Neural cell (in vitro differentiated cells): ENCODE data around the gene BICRAL. TPM values are rescaled to one million over a fixed set of nuclear protein-coding genes. Genes with fewer than 3 reads are reported as not detected.

Source experiments
- H2AFZ ChIP-seq: fragments of 200-600, 300-800 bp; sonication (generic), shearing (Covaris generic); 2 replicates; pipeline ENCODE4 v1.6.0; 2014; ENCODE audit warnings: low read depth, mild to moderate bottlenecking, antibody characterized with exemption, low read length, moderate library complexity
- H3F3A ChIP-seq: fragments of 200-600 bp; shearing (Covaris generic); 2 replicates; pipeline ENCODE4 v1.6.1; 2016; ENCODE audit warnings: mild to moderate bottlenecking, moderate library complexity, mixed read lengths, antibody characterized with exemption, low read length; ENCODE audit not compliant: insufficient read depth, poor library complexity, severe bottlenecking
- H3K27ac ChIP-seq: fragments of 200-600, 300-800 bp; sonication (generic), shearing (Covaris generic); 2 replicates; pipeline ENCODE4 v1.5.1; 2014; ENCODE audit warnings: mild to moderate bottlenecking, low read length, moderate library complexity
- H3K27me3 ChIP-seq: fragments of 300-800, 200-600 bp; sonication (generic), shearing (Covaris generic); 2 replicates; pipeline ENCODE4 v1.6.0; 2014; ENCODE audit warnings: mild to moderate bottlenecking, low read depth, low read length, moderate library complexity; ENCODE audit not compliant: insufficient read depth
- H3K36me3 ChIP-seq: fragments of 300-800, 200-600 bp; sonication (generic), shearing (Covaris generic); 2 replicates; pipeline ENCODE4 v1.5.1; 2014; ENCODE audit warnings: mild to moderate bottlenecking, antibody characterized with exemption, low read length, moderate library complexity; ENCODE audit not compliant: insufficient read depth
- H3K4me2 ChIP-seq: fragments of 300-800, 200-600 bp; sonication (generic), shearing (Covaris generic); 2 replicates; pipeline ENCODE4 v1.6.0; 2014; ENCODE audit warnings: mild to moderate bottlenecking, low read length
- H3K4me3 ChIP-seq: fragments of 300-800, 200-600 bp; sonication (generic), shearing (Covaris generic); 2 replicates; pipeline ENCODE4 v1.5.1; 2014; ENCODE audit warnings: mild to moderate bottlenecking, low read length, moderate library complexity
- H3K79me2 ChIP-seq: fragments of 200-600 bp; shearing (Covaris generic); replicated peaks from 2 replicates; pipeline ENCODE4 v1.6.0; 2014; ENCODE audit warnings: mild to moderate bottlenecking, low read length, moderate library complexity; ENCODE audit not compliant: insufficient read depth
- H3K9ac ChIP-seq: fragments of 300-800, 200-600 bp; sonication (generic), shearing (Covaris generic); 2 replicates; pipeline ENCODE4 v1.6.1; 2016; ENCODE audit warnings: mild to moderate bottlenecking, low read length, mixed read lengths
- H3K9me2 ChIP-seq: fragments of 200-600 bp; shearing (Covaris generic); 2 replicates; pipeline ENCODE4 v1.6.1; 2016; ENCODE audit warnings: mild to moderate bottlenecking, low read length, mixed read lengths; ENCODE audit not compliant: insufficient read depth
- H3K9me3 ChIP-seq: fragments of 200-600, 300-800 bp; sonication (generic), shearing (Covaris generic); 2 replicates; pipeline ENCODE4 v1.6.1; 2016; ENCODE audit warnings: mild to moderate bottlenecking, mixed run types, low read length, moderate library complexity, mixed read lengths
- H4K20me1 ChIP-seq: fragments of 200-600 bp; shearing (Covaris generic); 2 replicates; pipeline ENCODE4 v1.6.1; 2016; ENCODE audit warnings: mild to moderate bottlenecking, mixed run types; ENCODE audit not compliant: insufficient read depth
- EP300 ChIP-seq: fragments of 450-650 bp; conservative IDR thresholded peaks from 2 replicates; pipeline ENCODE4 v1.6.1; 2014; ENCODE audit warnings: antibody characterized with exemption, mild to moderate bottlenecking, moderate library complexity; ENCODE audit not compliant: poor library complexity, severe bottlenecking
- EZH2 ChIP-seq: fragments of 200-600, 300-800 bp; shearing (Covaris generic), sonication (generic); IDR thresholded peaks from 2 replicates; pipeline ENCODE4 v1.6.1; 2014; ENCODE audit warnings: antibody characterized with exemption, low read length, borderline replicate concordance, mild to moderate bottlenecking; ENCODE audit not compliant: insufficient read depth, poor library complexity, severe bottlenecking
- MXI1 ChIP-seq: fragments of 450-650 bp; conservative IDR thresholded peaks from 2 replicates; pipeline ENCODE4 v1.6.1; 2014; ENCODE audit warnings: antibody characterized with exemption, mild to moderate bottlenecking; ENCODE audit not compliant: poor library complexity, severe bottlenecking
- POLR2AphosphoS5 ChIP-seq: IDR thresholded peaks from 2 replicates; pipeline ENCODE4 v1.6.1; 2012
- RAD21 ChIP-seq: fragments of 450-650 bp; conservative IDR thresholded peaks from 2 replicates; pipeline ENCODE4 v1.6.1; 2014; ENCODE audit warnings: antibody characterized with exemption, mild to moderate bottlenecking, moderate library complexity
- REST ChIP-seq: IDR thresholded peaks from 2 replicates; pipeline ENCODE4 v1.6.1; 2012; ENCODE audit warnings: borderline replicate concordance
- SMC3 ChIP-seq: fragments of 450-650 bp; conservative IDR thresholded peaks from 2 replicates; pipeline ENCODE4 v1.6.1; 2014; ENCODE audit warnings: antibody characterized with exemption, mild to moderate bottlenecking, moderate library complexity; ENCODE audit not compliant: poor library complexity
- TAF1 ChIP-seq: IDR thresholded peaks from 2 replicates; pipeline ENCODE4 v1.6.1; 2012; ENCODE audit warnings: low read depth
- polyA plus RNA-seq: library from polyadenylated mRNA; depleted of rRNA; stranded (reverse); fragments of >200 nt; gene quantifications from 2 replicates; pipeline ENCODE4 v1.2.3, GENCODE V29; 2014
- TF ChIP-seq, protein P1 (sequence below): fragments of 450-650 bp; IDR thresholded peaks from 2 replicates; pipeline ENCODE4 v1.5.1; 2014; ENCODE audit warnings: antibody characterized with exemption, mild to moderate bottlenecking, moderate library complexity; ENCODE audit not compliant: poor library complexity, severe bottlenecking

Gene BICRAL
- polyA plus RNA-seq, 1 donor from 2014 or later = 6.7 TPM

DNA sequence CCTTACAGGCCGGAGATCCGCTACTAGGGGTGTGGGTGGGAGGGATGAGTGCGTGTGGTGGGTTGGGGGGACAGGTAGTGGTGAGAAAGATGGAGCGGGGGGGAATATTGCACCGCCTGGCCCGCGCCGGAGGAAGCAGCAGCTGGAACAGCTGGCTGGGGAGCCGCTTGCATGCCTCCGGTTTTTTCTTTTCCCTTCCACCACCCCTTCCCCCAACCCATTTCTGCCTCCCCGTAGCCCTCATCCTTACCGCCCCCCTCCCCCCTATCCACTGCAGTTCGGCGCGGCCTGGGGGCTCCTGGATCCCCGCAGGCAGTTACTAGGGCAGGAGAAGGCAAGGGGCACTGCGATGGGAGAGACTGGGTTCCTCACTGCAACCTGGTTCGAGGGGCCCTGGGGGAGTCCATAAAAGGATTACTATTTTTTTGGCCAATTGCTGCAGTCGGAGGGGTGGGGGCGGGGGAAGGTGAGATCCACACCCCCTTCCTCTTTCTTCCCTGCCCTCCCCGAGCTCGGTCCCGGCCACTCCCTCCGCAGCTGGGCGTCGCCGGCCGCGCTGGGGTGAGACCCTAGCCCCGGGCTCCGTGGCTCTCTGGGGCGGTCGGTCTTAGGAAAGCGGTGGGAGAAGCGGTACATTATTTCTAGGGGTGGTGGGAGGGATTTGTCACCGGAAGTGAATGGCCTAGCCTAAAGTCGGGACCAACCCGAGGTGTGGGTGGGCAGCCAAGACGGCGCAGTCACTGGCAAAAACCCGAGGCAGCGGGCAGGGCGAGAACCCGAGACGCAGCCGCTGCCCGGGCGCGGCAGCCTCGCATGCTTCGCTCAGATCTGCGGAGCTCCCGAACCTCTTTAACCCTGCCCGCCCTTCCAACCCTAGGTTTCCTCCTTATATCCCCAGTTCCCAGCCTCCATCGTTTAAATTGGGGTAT lies 35.1 kb upstream of the BICRAL start:
- Histone ChIP-seq H3K9ac (peak overlapping the region; percentile 96), H3K36me3 (no peaks in the 10 kb centered on the region), H4K20me1 (no peaks in the 10 kb centered on the region), H3F3A (peaks cover 18% of the 10 kb centered on the region), H3K27ac (peak overlapping the region; percentile 97), H3K27me3 (no peaks in the 10 kb centered on the region), H3K4me2 (peak overlapping the region; percentile 88), H2AFZ (peak overlapping the region; percentile 48), H3K9me2 (no peaks in the 10 kb centered on the region), H3K79me2 (peaks cover 23% of the 10 kb centered on the region), H3K4me3 (peak overlapping the region; percentile 98), H3K9me3 (no peaks in the 10 kb centered on the region)
- no peak for TF ChIP-seq TAF1
- TF ChIP-seq POLR2AphosphoS5 = peak; percentile 90
- TF ChIP-seq EP300 = peak; percentile 12
- no peak for TF ChIP-seq MXI1
- TF ChIP-seq, protein P1, sequence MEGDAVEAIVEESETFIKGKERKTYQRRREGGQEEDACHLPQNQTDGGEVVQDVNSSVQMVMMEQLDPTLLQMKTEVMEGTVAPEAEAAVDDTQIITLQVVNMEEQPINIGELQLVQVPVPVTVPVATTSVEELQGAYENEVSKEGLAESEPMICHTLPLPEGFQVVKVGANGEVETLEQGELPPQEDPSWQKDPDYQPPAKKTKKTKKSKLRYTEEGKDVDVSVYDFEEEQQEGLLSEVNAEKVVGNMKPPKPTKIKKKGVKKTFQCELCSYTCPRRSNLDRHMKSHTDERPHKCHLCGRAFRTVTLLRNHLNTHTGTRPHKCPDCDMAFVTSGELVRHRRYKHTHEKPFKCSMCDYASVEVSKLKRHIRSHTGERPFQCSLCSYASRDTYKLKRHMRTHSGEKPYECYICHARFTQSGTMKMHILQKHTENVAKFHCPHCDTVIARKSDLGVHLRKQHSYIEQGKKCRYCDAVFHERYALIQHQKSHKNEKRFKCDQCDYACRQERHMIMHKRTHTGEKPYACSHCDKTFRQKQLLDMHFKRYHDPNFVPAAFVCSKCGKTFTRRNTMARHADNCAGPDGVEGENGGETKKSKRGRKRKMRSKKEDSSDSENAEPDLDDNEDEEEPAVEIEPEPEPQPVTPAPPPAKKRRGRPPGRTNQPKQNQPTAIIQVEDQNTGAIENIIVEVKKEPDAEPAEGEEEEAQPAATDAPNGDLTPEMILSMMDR = no peak
- peak; percentile 48 for TF ChIP-seq REST
- peak; percentile 5 for TF ChIP-seq RAD21
- TF ChIP-seq EZH2 = no peak

DNA sequence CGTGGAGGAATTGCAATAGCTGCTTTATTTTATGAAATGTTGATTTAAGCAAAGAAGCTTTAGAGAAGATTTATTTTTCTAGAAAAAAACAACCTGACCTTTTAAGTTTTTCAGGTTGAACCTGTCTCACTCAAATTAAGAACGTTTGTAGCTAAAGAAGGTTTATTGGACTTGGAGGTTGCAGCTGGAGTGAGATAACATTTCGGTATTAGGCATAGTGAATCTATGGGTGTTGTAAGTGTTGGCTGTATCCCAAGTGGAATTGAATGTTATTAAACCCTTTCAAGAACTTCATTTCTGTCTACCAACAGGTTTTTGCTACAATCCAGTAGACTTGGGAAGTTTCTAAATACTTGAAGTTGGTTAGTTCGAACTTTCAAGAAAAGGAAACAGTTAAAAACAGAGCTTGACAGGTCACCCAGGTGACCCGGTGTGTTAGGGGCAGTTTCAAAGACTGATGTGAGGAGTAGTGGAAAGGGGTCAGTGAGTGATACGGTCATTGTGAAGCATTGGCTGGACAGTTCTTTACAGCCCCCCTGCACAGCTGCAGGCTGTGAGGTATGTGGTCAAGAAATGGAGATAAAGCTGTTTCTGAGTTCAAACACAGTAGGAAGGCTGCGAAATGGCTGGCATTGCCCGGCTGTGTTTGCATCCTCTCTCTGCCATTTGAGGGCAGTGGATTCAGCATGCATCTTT lies 33.5 kb upstream of the BICRAL start:
- peaks cover 23% of the 10 kb centered on the region for H3K79me2 ChIP-seq
- no peak overlapping the region for H3K9ac ChIP-seq
- no peak overlapping the region for H2AFZ ChIP-seq
- TF ChIP-seq SMC3 (no peak), MXI1 (no peak), RAD21 (no peak), EZH2 (no peak), POLR2AphosphoS5 (no peak), TAF1 (no peak), EP300 (no peak), REST (no peak)
- TF ChIP-seq, protein P1 = no peak
- no peaks in the 10 kb centered on the region for H3K9me2 ChIP-seq
- H3K4me3 ChIP-seq = peak overlapping the region; percentile 98
- no peaks in the 10 kb centered on the region for H4K20me1 ChIP-seq
- peak overlapping the region; percentile 97 for H3K27ac ChIP-seq
- H3K36me3 ChIP-seq = no peaks in the 10 kb centered on the region
- H3F3A ChIP-seq = peaks cover 18% of the 10 kb centered on the region
- no peak overlapping the region for H3K4me2 ChIP-seq
- H3K27me3 ChIP-seq = no peaks in the 10 kb centered on the region
- H3K9me3 ChIP-seq = no peaks in the 10 kb centered on the region
